Measurements from ENCODE around the gene ZIK1. TPM values are rescaled to one million over a fixed set of nuclear protein-coding genes. Genes with fewer than 3 reads are reported as not detected.

Gene ZIK1
- total and polyA plus RNA-seq, 2 experiments from 2014 or later: 10.3 to 40.5 TPM

GRCh38 chr19:57599377-57599760 lies 15.4 kb downstream of the ZIK1 start (continued):
- TF ChIP-seq JUNB (IDR thresholded peaks at IDR 0.05; ENCODE audit: unreplicated experiment) (no peak), POLR2AphosphoS5 (IDR thresholded peaks at IDR 0.05; ENCODE audit: low read depth) (no peak), EZH2 (IDR thresholded peaks at IDR 0.05; ENCODE audit: low read depth, unreplicated experiment) (no peak)

DNA sequence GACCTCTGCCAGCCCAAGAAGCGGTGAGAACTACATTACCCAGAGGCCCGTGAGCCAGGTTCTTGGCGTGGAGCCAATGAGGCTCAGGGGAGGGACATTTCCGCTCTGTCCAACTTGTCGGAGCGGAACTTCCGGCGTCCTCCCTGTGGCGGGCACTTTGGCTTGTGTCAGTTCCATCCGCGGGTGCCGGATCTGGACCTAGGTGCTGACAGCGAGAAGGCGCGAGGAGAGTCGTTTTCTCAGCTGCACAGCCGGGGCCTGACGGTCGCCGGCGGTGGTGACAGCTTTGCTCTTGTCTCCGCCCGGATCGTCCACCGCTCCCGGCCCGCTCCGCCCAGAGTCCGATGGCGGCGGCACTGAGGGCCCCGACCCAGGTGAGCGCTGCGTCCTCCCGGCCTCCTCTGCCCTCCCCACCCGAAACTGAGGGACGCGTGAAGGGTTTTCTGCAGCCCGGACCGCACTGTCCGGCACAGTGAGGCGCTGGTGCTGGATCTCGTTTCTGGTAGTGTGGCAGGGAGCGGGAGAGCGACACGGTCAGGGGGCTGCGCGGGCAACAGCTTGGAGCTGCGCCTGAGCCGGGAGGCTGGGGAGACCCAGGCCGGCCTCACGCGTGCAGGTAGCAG lies 15.9 kb downstream of the ZIK1 start, which contains the start of gene ZNF530:
TSS of gene ZNF530 (plus strand) at position 125 of the 623 bp plus-strand sequence. CDS start 4,461 bp downstream, outside the sequence.
- ATAC-seq (peak; percentile 100), DNase-seq (ENCODE audit: low spot score) (peak; percentile 97)
- Histone ChIP-seq H2AFZ (peak within 1 kb of the TSS; percentile 99), H3F3A (replicated peaks; ENCODE audit: low read depth) (no peaks in the 10 kb centered on the region), H3K27me3 (ENCODE audit: insufficient read depth) (no peaks in the 10 kb centered on the region), H3K4me2 (peak within 1 kb of the TSS; percentile 94), H3K79me2 (replicated peaks; ENCODE audit: insufficient read depth) (peaks cover 16% of the 10 kb centered on the region; the same call in 1 of the 2 replicates), H3K9me2 (ENCODE audit: insufficient read depth) (0 out of 2 replicates have a peak, but pooled peaks cover 6% of the 10 kb centered on the region), H3K27ac (ENCODE audit: low read depth) (no peak within 1 kb of the TSS), H4K20me1 (replicated peaks; ENCODE audit: insufficient read depth) (no peaks in the 10 kb centered on the region), H3K36me3 (ENCODE audit: insufficient read depth) (no peaks in the 10 kb centered on the region), H3K4me1 (ENCODE audit: insufficient read depth) (no peaks in the 10 kb centered on the region), H3K4me3 (peak within 1 kb of the TSS; percentile 96)
- no peak for TF ChIP-seq EZH2 (IDR thresholded peaks at IDR 0.05; ENCODE audit: low read depth, unreplicated experiment)
- 0 out of 2 replicates have a peak, but pooled peaks have one; percentile 4 for TF ChIP-seq NANOG (IDR thresholded peaks at IDR 0.05; ENCODE audit: borderline replicate concordance)
- TF ChIP-seq, protein P1, sequence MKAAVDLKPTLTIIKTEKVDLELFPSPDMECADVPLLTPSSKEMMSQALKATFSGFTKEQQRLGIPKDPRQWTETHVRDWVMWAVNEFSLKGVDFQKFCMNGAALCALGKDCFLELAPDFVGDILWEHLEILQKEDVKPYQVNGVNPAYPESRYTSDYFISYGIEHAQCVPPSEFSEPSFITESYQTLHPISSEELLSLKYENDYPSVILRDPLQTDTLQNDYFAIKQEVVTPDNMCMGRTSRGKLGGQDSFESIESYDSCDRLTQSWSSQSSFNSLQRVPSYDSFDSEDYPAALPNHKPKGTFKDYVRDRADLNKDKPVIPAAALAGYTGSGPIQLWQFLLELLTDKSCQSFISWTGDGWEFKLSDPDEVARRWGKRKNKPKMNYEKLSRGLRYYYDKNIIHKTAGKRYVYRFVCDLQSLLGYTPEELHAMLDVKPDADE (IDR thresholded peaks at IDR 0.05): peak; percentile 91
- peak; percentile 63 for TF ChIP-seq POLR2AphosphoS5 (IDR thresholded peaks at IDR 0.05; ENCODE audit: low read depth)
- peak; percentile 50; the same call in 1 of the 2 replicates for TF ChIP-seq CREB1 (CRISPR knock-in tag; IDR thresholded peaks at IDR 0.05; ENCODE audit: low read depth)
- no peak for TF ChIP-seq EZH2phosphoT487 (IDR thresholded peaks at IDR 0.05; ENCODE audit: unreplicated experiment)
- peaks cover 3% of the 10 kb centered on the region; the same call in 2 of the 3 replicates for H3K4me1 Mint-ChIP-seq
- H3K27me3 Mint-ChIP-seq (ENCODE audit: insufficient read depth, low read depth, poor library complexity): peaks cover 5% of the 10 kb centered on the region
- H3K27ac Mint-ChIP-seq: no peak within 1 kb of the TSS
- H3K9me3 Mint-ChIP-seq: peaks cover 3% of the 10 kb centered on the region; the same call in 2 of the 3 replicates
- peak within 1 kb of the TSS; percentile 82 for H3K4me3 Mint-ChIP-seq
- H3K36me3 Mint-ChIP-seq (ENCODE audit: low read depth): peaks cover 31% of the 10 kb centered on the region

DNA sequence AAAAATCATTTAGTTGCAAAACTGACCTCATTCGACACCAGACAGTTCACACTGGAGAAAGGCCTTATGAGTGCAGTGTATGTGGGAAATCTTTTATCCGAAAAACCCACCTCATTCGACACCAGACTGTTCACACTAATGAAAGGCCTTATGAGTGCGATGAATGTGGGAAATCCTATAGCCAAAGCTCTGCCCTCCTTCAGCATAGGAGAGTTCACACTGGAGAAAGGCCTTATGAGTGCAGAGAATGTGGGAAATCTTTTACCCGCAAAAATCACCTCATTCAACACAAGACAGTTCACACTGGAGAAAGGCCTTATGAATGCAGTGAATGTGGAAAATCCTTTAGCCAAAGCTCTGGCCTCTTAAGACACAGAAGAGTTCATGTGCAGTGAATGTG lies 23.0 kb downstream of the ZIK1 start:
- Mint-ChIP-seq H3K27me3 (ENCODE audit: insufficient read depth, low read depth, poor library complexity) (peaks cover 2% of the 10 kb centered on the region), H3K4me1 (no peaks in the 10 kb centered on the region), H3K4me3 (no peak overlapping the region), H3K9me3 (peaks cover 3% of the 10 kb centered on the region), H3K27ac (no peak overlapping the region), H3K36me3 (ENCODE audit: low read depth) (peaks cover 58% of the 10 kb centered on the region)
- H3F3A ChIP-seq (replicated peaks; ENCODE audit: low read depth): no peaks in the 10 kb centered on the region
- H2AFZ ChIP-seq: no peak overlapping the region
- no peak for DNase-seq (ENCODE audit: low spot score)
- ATAC-seq: no peak
- no peak overlapping the region for H3K27ac ChIP-seq (ENCODE audit: low read depth)
- no peak overlapping the region for H3K4me3 ChIP-seq
- H3K4me1 ChIP-seq (ENCODE audit: insufficient read depth): no peaks in the 10 kb centered on the region
- no peaks in the 10 kb centered on the region for H4K20me1 ChIP-seq (replicated peaks; ENCODE audit: insufficient read depth)
- H3K36me3 ChIP-seq (ENCODE audit: insufficient read depth): peaks cover 10% of the 10 kb centered on the region; the same call in 1 of the 2 replicates
- H3K79me2 ChIP-seq (replicated peaks; ENCODE audit: insufficient read depth): no peaks in the 10 kb centered on the region
- no peaks in the 10 kb centered on the region; the same call in 1 of the 2 replicates for H3K9me2 ChIP-seq (ENCODE audit: insufficient read depth)
- TF ChIP-seq CREB1 (CRISPR knock-in tag; IDR thresholded peaks at IDR 0.05; ENCODE audit: low read depth): no peak
- no peak for TF ChIP-seq ZNF462 (CRISPR knock-in tag; IDR thresholded peaks at IDR 0.05)
- TF ChIP-seq, protein P2, sequence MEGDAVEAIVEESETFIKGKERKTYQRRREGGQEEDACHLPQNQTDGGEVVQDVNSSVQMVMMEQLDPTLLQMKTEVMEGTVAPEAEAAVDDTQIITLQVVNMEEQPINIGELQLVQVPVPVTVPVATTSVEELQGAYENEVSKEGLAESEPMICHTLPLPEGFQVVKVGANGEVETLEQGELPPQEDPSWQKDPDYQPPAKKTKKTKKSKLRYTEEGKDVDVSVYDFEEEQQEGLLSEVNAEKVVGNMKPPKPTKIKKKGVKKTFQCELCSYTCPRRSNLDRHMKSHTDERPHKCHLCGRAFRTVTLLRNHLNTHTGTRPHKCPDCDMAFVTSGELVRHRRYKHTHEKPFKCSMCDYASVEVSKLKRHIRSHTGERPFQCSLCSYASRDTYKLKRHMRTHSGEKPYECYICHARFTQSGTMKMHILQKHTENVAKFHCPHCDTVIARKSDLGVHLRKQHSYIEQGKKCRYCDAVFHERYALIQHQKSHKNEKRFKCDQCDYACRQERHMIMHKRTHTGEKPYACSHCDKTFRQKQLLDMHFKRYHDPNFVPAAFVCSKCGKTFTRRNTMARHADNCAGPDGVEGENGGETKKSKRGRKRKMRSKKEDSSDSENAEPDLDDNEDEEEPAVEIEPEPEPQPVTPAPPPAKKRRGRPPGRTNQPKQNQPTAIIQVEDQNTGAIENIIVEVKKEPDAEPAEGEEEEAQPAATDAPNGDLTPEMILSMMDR (conservative IDR thresholded peaks at IDR 0.05; ENCODE audit: low read depth in 2 of 2): no peak
- TF ChIP-seq JUNB (IDR thresholded peaks at IDR 0.05; ENCODE audit: unreplicated experiment): no peak
- no peak overlapping the region for H3K4me2 ChIP-seq
- no peaks in the 10 kb centered on the region for H3K27me3 ChIP-seq (ENCODE audit: insufficient read depth)

Measured in GM23338 (cell line).